Sigmoid colon (tissue), 4 donors: ENCODE measurements around the gene SMIM31.

Experiments used
- POLR2A ChIP-seq, 2 donors: fragments of 450-650 bp; IDR thresholded peaks; one replicate each; pipeline ENCODE4 v1.6.1; 2016; ENCODE audit warnings: antibody characterized with exemption in 2 of 2, mild to moderate bottlenecking in 2 of 2, moderate library complexity in 2 of 2
- POLR2AphosphoS5 ChIP-seq, 4 donors: sonication (generic); formaldehyde crosslinking; IDR thresholded peaks; one replicate each; pipeline ENCODE4 v1.6.1; 2017; ENCODE audit warnings: antibody characterized with exemption in 4 of 4
- TF ChIP-seq, protein P1 (sequence below), 4 experiments: fragments of 450-650 bp in 3 of 4; fragments of 200-600 bp in 1 of 4; IDR thresholded peaks; one replicate each; pipeline ENCODE4 v1.5.1; 2016 to 2019; ENCODE audit warnings: antibody characterized with exemption in 4 of 4, mild to moderate bottlenecking in 3 of 4, moderate library complexity in 2 of 4

GRCh38 chr4:164771088-164771487, 17.2 kb downstream of the SMIM31 start:
- TF ChIP-seq POLR2AphosphoS5 (IDR thresholded peaks at IDR 0.05) (no peak), POLR2A (IDR thresholded peaks at IDR 0.05) (no peak)
- TF ChIP-seq, protein P1, sequence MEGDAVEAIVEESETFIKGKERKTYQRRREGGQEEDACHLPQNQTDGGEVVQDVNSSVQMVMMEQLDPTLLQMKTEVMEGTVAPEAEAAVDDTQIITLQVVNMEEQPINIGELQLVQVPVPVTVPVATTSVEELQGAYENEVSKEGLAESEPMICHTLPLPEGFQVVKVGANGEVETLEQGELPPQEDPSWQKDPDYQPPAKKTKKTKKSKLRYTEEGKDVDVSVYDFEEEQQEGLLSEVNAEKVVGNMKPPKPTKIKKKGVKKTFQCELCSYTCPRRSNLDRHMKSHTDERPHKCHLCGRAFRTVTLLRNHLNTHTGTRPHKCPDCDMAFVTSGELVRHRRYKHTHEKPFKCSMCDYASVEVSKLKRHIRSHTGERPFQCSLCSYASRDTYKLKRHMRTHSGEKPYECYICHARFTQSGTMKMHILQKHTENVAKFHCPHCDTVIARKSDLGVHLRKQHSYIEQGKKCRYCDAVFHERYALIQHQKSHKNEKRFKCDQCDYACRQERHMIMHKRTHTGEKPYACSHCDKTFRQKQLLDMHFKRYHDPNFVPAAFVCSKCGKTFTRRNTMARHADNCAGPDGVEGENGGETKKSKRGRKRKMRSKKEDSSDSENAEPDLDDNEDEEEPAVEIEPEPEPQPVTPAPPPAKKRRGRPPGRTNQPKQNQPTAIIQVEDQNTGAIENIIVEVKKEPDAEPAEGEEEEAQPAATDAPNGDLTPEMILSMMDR (IDR thresholded peaks at IDR 0.05), result no peak
